Endothelial cell of umbilical vein (primary cell): ENCODE results near the gene MEGF11.

Experiments used
- CTCF ChIP-seq, 2 donors: IDR thresholded peaks; 1 replicate in 1 of 2; 2 replicates in 1 of 2; pipeline ENCODE4 v1.5.1; 2011; ENCODE audit warnings: low read length in 2 of 2, mild to moderate bottlenecking in 2 of 2, moderate library complexity in 2 of 2, control low read depth in 1 of 2, inconsistent platforms in 1 of 2, low read depth in 1 of 2; ENCODE audit not compliant: insufficient read depth in 1 of 2; ENCODE audit errors: extremely low read depth in 1 of 2
- EZH2 ChIP-seq: IDR thresholded peaks from 2 replicates; pipeline ENCODE4 v1.6.1; 2012; ENCODE audit warnings: borderline replicate concordance, low read depth, mild to moderate bottlenecking, moderate library complexity, low read length, inconsistent platforms; ENCODE audit not compliant: severe bottlenecking
- FOS ChIP-seq: IDR thresholded peaks from 2 replicates; pipeline ENCODE4 v1.6.1; 2011; ENCODE audit warnings: mild to moderate bottlenecking, low read length, moderate library complexity, borderline replicate concordance; ENCODE audit not compliant: insufficient read depth
- JUN ChIP-seq: IDR thresholded peaks from 2 replicates; pipeline ENCODE4 v1.6.1; 2011; ENCODE audit warnings: borderline replicate concordance, low read depth; ENCODE audit not compliant: insufficient read length, insufficient read depth
- MAX ChIP-seq: IDR thresholded peaks from 2 replicates; pipeline ENCODE4 v1.6.1; 2011; ENCODE audit not compliant: insufficient read depth, insufficient read length
- MYC ChIP-seq: IDR thresholded peaks from one replicate; pipeline ENCODE4 v1.6.1; 2011; ENCODE audit warnings: mild to moderate bottlenecking, low read depth, low read length
- POLR2A ChIP-seq: IDR thresholded peaks from 2 replicates; pipeline ENCODE4 v1.6.1; 2012; ENCODE audit warnings: low read depth, mild to moderate bottlenecking, control low read depth, low read length
- POLR2AphosphoS5 ChIP-seq: IDR thresholded peaks from 2 replicates; pipeline ENCODE4 v1.6.1; 2012; ENCODE audit warnings: low read depth, mild to moderate bottlenecking, control low read depth, low read length, moderate library complexity; ENCODE audit not compliant: insufficient read depth

- TF ChIP-seq CTCF (IDR thresholded peaks at IDR 0.05; ENCODE audit: extremely low read depth in 1 of 2, insufficient read depth in 1 of 2, low read depth in 1 of 2, low read length in 2 of 2), result no peak
- no peak for TF ChIP-seq EZH2
- TF ChIP-seq MYC, result no peak
- TF ChIP-seq JUN, result no peak
- no peak for TF ChIP-seq POLR2A
- TF ChIP-seq POLR2AphosphoS5, result no peak
- no peak for TF ChIP-seq MAX
- no peak for TF ChIP-seq FOS
Measured at GRCh38 chr15:65944404-65944803, 309.1 kb downstream of the MEGF11 start.
